SU-DHL-6 (cell line): ENCODE data around the gene PSEN2.

Experiments used
- CTCF ChIP-seq: fragments of 200-600 bp; sonication (generic); IDR thresholded peaks from one replicate; pipeline ENCODE4 v1.5.1; 2017; ENCODE audit warnings: antibody characterized with exemption, mild to moderate bottlenecking, low read length, moderate library complexity; ENCODE audit not compliant: insufficient read depth, poor library complexity, severe bottlenecking
- EZH2phosphoT487 ChIP-seq: fragments of 200-600 bp; sonication (generic), shearing (Covaris generic); conservative IDR thresholded peaks from 2 replicates; pipeline ENCODE4 v1.6.1; 2018; ENCODE audit warnings: mild to moderate bottlenecking, antibody characterized with exemption, low read length, moderate library complexity, mixed read lengths

GRCh38 chr1:226875641-226876295, 5.4 kb downstream of the PSEN2 start:
- TF ChIP-seq CTCF (no peak), EZH2phosphoT487 (no peak)
